ENCODE data around the gene HIVEP3.

The HIVEP3 gene

DNA sequence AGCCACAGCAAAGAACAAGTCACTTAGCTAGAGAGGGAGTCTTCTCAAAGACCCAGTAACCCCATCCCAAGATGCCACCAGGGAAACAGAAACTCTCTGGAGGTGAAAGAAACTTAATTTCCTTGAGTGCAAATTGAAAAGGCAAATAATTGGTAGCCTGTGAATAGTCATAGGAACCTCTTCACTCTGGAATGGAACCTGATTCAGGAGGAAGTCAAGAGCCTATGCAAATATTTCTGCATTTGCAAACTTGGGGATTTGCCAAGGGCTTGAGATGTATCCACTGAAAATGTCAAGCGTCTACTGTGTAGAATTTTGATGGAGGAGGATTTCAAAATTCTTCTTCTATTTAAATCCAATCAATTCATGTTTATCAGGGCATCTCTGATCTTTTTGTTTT lies 5.7 kb downstream of the HIVEP3 start:
- TF ChIP-seq, protein P1, sequence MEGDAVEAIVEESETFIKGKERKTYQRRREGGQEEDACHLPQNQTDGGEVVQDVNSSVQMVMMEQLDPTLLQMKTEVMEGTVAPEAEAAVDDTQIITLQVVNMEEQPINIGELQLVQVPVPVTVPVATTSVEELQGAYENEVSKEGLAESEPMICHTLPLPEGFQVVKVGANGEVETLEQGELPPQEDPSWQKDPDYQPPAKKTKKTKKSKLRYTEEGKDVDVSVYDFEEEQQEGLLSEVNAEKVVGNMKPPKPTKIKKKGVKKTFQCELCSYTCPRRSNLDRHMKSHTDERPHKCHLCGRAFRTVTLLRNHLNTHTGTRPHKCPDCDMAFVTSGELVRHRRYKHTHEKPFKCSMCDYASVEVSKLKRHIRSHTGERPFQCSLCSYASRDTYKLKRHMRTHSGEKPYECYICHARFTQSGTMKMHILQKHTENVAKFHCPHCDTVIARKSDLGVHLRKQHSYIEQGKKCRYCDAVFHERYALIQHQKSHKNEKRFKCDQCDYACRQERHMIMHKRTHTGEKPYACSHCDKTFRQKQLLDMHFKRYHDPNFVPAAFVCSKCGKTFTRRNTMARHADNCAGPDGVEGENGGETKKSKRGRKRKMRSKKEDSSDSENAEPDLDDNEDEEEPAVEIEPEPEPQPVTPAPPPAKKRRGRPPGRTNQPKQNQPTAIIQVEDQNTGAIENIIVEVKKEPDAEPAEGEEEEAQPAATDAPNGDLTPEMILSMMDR (IDR thresholded peaks at IDR 0.05; ENCODE audit: low read depth, low read length): no peak
- H3K4me3 ChIP-seq (ENCODE audit: low read depth, low read length): no peak overlapping the region

DNA sequence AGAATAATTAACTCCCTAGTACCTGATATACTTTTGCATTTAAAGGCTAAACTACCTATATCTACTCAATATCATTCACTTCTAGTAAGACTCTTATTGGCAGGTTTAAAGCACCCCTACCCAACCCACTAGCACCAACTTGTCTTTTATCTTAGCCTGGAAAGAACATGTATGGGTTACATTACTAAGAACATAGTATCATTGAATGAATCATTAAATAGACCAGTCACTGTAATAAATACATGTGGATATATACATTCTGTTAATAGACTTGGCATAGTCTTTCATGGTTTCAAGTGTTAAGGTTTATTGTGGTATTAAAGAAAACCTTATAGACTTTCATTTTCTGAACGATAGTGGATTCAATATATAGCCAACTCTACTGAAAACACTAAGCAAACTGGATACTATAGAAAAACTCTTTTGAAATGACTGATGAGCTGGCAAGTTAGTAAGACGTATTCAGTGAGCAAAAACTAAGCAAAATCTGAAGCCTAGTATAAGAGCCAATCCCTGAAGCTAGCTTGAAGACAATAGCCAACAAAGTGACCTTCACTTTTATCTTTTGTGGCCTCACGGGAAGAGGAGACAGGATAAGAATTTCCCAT lies 10.3 kb downstream of the HIVEP3 start:
- TF ChIP-seq, protein P1 (IDR thresholded peaks at IDR 0.05; ENCODE audit: low read depth, low read length): no peak
- H3K4me3 ChIP-seq (ENCODE audit: low read depth, low read length): no peak overlapping the region

GRCh38 chr1:41907446-41907845 lies 11.3 kb downstream of the HIVEP3 start:
- no peak overlapping the region for H3K4me3 ChIP-seq (ENCODE audit: low read depth, low read length)
- TF ChIP-seq, protein P1 (IDR thresholded peaks at IDR 0.05; ENCODE audit: low read depth, low read length): no peak

DNA sequence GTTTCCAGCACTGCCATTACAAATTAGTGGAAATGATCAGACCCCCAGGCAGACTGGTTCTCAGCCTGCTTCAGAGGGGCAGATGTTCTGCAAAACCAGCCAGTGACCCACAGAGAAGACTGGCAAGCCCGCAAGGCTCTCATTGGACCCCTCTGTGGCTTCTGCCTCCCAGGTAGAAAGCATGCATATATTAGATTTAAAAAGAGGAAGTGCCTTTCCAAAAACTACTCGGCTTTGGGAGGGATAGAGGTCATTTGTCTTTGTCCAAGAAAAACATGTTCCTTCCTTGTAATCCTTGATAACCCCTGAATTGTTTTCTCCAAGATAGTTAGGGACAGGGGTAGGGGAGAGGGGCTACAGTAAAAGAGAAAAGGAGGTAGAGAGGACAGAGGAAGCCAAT lies 11.8 kb downstream of the HIVEP3 start:
- TF ChIP-seq, protein P1 (IDR thresholded peaks at IDR 0.05; ENCODE audit: low read depth, low read length): no peak
- no peak overlapping the region for H3K4me3 ChIP-seq (ENCODE audit: low read depth, low read length)

GRCh38 chr1:41905093-41905675 lies 13.5 kb downstream of the HIVEP3 start:
- TF ChIP-seq, protein P1 (IDR thresholded peaks at IDR 0.05; ENCODE audit: low read depth, low read length): no peak

GRCh38 chr1:41902664-41903063 lies 16.1 kb downstream of the HIVEP3 start:
- TF ChIP-seq, protein P1 (IDR thresholded peaks at IDR 0.05; ENCODE audit: low read depth, low read length): no peak
- no peak overlapping the region for H3K4me3 ChIP-seq (ENCODE audit: low read depth, low read length)

More at GRCh38 chr1:41905093-41905675, 13.5 kb downstream of the HIVEP3 start:
- H3K4me3 ChIP-seq (ENCODE audit: low read depth, low read length): no peak overlapping the region

DNA sequence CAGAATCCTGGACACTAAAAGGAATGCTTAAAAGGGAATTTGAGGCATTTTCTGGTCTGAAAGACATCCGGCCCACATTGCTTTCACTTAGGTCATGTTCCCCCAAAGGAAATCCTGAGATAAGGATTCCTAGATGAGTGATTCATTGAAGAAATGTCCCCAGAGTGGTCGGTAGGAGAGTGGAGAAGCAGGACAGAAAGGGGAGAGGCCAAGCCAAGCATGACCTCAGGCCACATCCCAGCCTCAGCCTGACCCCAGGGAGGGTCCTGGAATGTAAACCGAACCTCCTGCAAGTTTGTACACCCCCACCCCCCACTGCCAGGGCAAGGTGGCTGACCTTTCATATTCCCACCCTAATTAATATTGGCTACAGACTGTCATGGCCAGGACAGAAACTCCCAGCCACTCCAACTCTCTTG lies 16.6 kb downstream of the HIVEP3 start:
- TF ChIP-seq, protein P1 (IDR thresholded peaks at IDR 0.05; ENCODE audit: low read depth, low read length): no peak
- no peak overlapping the region for H3K4me3 ChIP-seq (ENCODE audit: low read depth, low read length)

Data from WI38 (cell line).